Measurements from ENCODE around the gene CDX1. TPM values are rescaled to one million over a fixed set of nuclear protein-coding genes. Genes with fewer than 3 reads are reported as not detected.

The CDX1 gene
- total and polyA plus RNA-seq, 12 donors = 0.11 to 0.32 (median 0.23) TPM; not detected in 7

GRCh38 chr5:150184990-150185912 lies 18.7 kb downstream of the CDX1 start:
- H3K36me3 ChIP-seq (replicated peaks in 1 of 2) = no peaks in the 10 kb centered on the region
- peaks cover 16% of the 10 kb centered on the region for H3K27me3 ChIP-seq
- H3K4me3 ChIP-seq = no peak overlapping the region
- TF ChIP-seq POLR2A (IDR thresholded peaks at IDR 0.05) = no peak
- TF ChIP-seq, protein P1, sequence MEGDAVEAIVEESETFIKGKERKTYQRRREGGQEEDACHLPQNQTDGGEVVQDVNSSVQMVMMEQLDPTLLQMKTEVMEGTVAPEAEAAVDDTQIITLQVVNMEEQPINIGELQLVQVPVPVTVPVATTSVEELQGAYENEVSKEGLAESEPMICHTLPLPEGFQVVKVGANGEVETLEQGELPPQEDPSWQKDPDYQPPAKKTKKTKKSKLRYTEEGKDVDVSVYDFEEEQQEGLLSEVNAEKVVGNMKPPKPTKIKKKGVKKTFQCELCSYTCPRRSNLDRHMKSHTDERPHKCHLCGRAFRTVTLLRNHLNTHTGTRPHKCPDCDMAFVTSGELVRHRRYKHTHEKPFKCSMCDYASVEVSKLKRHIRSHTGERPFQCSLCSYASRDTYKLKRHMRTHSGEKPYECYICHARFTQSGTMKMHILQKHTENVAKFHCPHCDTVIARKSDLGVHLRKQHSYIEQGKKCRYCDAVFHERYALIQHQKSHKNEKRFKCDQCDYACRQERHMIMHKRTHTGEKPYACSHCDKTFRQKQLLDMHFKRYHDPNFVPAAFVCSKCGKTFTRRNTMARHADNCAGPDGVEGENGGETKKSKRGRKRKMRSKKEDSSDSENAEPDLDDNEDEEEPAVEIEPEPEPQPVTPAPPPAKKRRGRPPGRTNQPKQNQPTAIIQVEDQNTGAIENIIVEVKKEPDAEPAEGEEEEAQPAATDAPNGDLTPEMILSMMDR (IDR thresholded peaks at IDR 0.05) = no peak
- WGBS, 4 donors = 80 to 88% (median 84%) methylated on average over 12 of the region's 12 CpGs
- peaks cover 0 to 7% of the 10 kb centered on the region in 2 donors for H3K4me1 ChIP-seq (replicated peaks in 1 of 2)
- no peak overlapping the region for H3K27ac ChIP-seq
- intact Hi-C loops (cut with DNase I) = no loop called here
- no peak for DNase-seq
- H3K9me3 ChIP-seq (replicated peaks in 1 of 3) = no peaks in the 10 kb centered on the region

- 85 to 96% (median 94%) methylated on average over 5 to 8 of the region's 8 CpGs for WGBS, 4 donors
- Histone ChIP-seq H3K4me1 (replicated peaks in 1 of 2) (peaks cover 0 to under 1% of the 10 kb centered on the region in 2 donors), H3K36me3 (replicated peaks in 1 of 2) (no peaks in the 10 kb centered on the region), H3K27ac (no peak overlapping the region), H3K4me3 (no peak overlapping the region), H3K9me3 (replicated peaks in 1 of 3) (no peaks in the 10 kb centered on the region), H3K27me3 (peaks cover 23% of the 10 kb centered on the region)
- no peak for DNase-seq
- TF ChIP-seq POLR2A (IDR thresholded peaks at IDR 0.05) = no peak
- TF ChIP-seq, protein P1 (IDR thresholded peaks at IDR 0.05) = no peak
- intact Hi-C loops (cut with DNase I) = no loop called here
These were observed 19.6 kb downstream of the CDX1 start for GRCh38 chr5:150186137-150186536.

- Histone ChIP-seq H3K4me1 (replicated peaks in 1 of 2) (no peaks in the 10 kb centered on the region), H3K4me3 (no peak overlapping the region), H3K9me3 (replicated peaks in 1 of 3) (no peaks in the 10 kb centered on the region), H3K27ac (no peak overlapping the region), H3K27me3 (peaks cover 23% of the 10 kb centered on the region), H3K36me3 (replicated peaks in 1 of 2) (no peaks in the 10 kb centered on the region)
- no peak for TF ChIP-seq POLR2A (IDR thresholded peaks at IDR 0.05)
- TF ChIP-seq, protein P1 (IDR thresholded peaks at IDR 0.05) = no peak
- intact Hi-C loops (cut with DNase I) = no loop called here
- WGBS, 4 donors = 48 to 74% (median 70%) methylated on average over 4 of the region's 4 CpGs
- DNase-seq = no peak
These were observed 20.3 kb downstream of the CDX1 start for GRCh38 chr5:150186897-150187296.

DNA sequence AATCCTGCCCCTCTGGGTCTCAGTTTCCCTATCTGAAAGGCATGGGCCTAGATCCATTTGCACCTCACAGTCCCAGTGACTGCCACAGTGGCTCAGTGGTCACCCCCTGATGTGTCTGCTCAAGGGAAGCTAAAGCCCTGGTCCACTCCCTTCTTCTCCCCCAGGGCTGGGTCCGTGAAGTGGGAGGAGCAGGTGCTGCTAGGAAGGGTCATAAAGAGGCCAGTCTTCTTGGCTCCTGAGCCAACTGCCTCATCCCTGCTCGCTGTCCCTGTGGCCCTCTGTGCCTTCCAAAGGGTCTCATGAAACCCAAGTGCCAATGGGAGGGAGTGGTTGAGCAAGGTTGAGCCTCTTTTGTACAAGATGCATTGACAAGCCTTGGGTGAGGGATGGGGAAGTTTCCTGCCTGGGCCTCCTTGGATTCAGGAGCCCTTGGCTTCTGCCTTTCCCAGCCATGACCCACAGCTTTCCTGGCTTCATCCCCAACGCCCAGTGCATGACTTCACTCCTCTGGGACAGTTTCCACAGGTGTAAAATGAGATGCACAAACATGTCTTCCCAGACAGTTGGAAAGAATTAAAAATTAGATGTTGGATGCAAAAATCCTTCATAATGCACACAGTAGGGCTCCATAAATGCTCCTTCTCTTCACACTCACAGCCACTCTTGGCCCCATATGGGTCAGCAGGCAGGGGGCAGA lies 21.7 kb downstream of the CDX1 start:
- Histone ChIP-seq H3K27ac (no peak overlapping the region), H3K27me3 (peaks cover 23% of the 10 kb centered on the region), H3K4me3 (no peak overlapping the region), H3K36me3 (replicated peaks in 1 of 2) (no peaks in the 10 kb centered on the region), H3K9me3 (replicated peaks in 1 of 3) (no peaks in the 10 kb centered on the region), H3K4me1 (replicated peaks in 1 of 2) (no peaks in the 10 kb centered on the region)
- intact Hi-C loops (cut with DNase I) = no loop called here
- DNase-seq = no peak
- WGBS, 4 donors = 56 to 70% (median 61%) methylated on average over 3 of the region's 3 CpGs
- TF ChIP-seq, protein P1 (IDR thresholded peaks at IDR 0.05) = no peak
- no peak for TF ChIP-seq POLR2A (IDR thresholded peaks at IDR 0.05)

All from adrenal gland (tissue), 12 donors.